Lung microvascular endothelial cell (primary cell): ENCODE results near the gene MYOM3. TPM values are rescaled to one million over a fixed set of nuclear protein-coding genes. Genes with fewer than 3 reads are reported as not detected.

Source experiments
- DNase-seq, 2 donors: peaks; one replicate each; pipeline versions ENCODE4 v3.0.0 to v3.0.0-alpha.2; 2010; ENCODE audit warnings: low read depth in 2 of 2
- total RNA-seq: library from RNA; depleted of rRNA; stranded (reverse); fragments of >200 nt; gene quantifications from 2 replicates; pipeline ENCODE4 v1.2.1, GENCODE V29; 2014

MYOM3 gene
- total RNA-seq, 1 donor from 2014 or later: not detected

GRCh38 chr1:24096739-24097103, 15.2 kb downstream of the MYOM3 start:
- DNase-seq: no peak

- no peak for DNase-seq
Observed at GRCh38 chr1:24096009-24096738, 15.8 kb downstream of the MYOM3 start.

GRCh38 chr1:24095140-24095859, 16.6 kb downstream of the MYOM3 start:
- DNase-seq: no peak

- no peak for DNase-seq
Observed at GRCh38 chr1:24094554-24094953, 17.4 kb downstream of the MYOM3 start.

GRCh38 chr1:24093732-24094131, 18.2 kb downstream of the MYOM3 start:
- no peak for DNase-seq

GRCh38 chr1:24092979-24093378, 19.0 kb downstream of the MYOM3 start:
- DNase-seq: no peak

GRCh38 chr1:24091971-24092482, 19.9 kb downstream of the MYOM3 start:
- no peak for DNase-seq

- no peak for DNase-seq
Observed at GRCh38 chr1:24090736-24091135, 21.2 kb downstream of the MYOM3 start.

- no peak for DNase-seq
Observed at GRCh38 chr1:24089743-24090555, 22.0 kb downstream of the MYOM3 start.

- no peak for DNase-seq
Observed at GRCh38 chr1:24089027-24089742, 22.8 kb downstream of the MYOM3 start.

GRCh38 chr1:24086466-24086865, 25.5 kb downstream of the MYOM3 start:
- no peak for DNase-seq

- no peak for DNase-seq
Observed at GRCh38 chr1:24085546-24085945, 26.4 kb downstream of the MYOM3 start.

GRCh38 chr1:24085007-24085406, 26.9 kb downstream of the MYOM3 start:
- DNase-seq: no peak

- DNase-seq: no peak
Observed at GRCh38 chr1:24084050-24084449, 27.9 kb downstream of the MYOM3 start.

- DNase-seq: no peak
Observed at GRCh38 chr1:24082372-24082771, 29.6 kb downstream of the MYOM3 start.

- no peak for DNase-seq
Observed at GRCh38 chr1:24081190-24081589, 30.7 kb downstream of the MYOM3 start.

GRCh38 chr1:24080131-24080530, 31.8 kb downstream of the MYOM3 start:
- DNase-seq: peak in 1 of 2 donors; percentile 5

GRCh38 chr1:24077278-24077978, 34.5 kb downstream of the MYOM3 start:
- DNase-seq: no peak

- DNase-seq: no peak
Observed at GRCh38 chr1:24075946-24076345, 36.0 kb downstream of the MYOM3 start.

- no peak for DNase-seq
Observed at GRCh38 chr1:24075590-24075854, 36.4 kb downstream of the MYOM3 start.
